HG03342 (cell line): ENCODE measurements around the gene COPS3.

Experiments
- ATAC-seq: cut with Tn5 transposase; IDR thresholded peaks from one replicate; pipeline ENCODE4 v1.9.1; 2021; ENCODE audit warnings: mild to moderate bottlenecking, moderate library complexity; ENCODE audit not compliant: unreplicated experiment

The COPS3 gene

DNA sequence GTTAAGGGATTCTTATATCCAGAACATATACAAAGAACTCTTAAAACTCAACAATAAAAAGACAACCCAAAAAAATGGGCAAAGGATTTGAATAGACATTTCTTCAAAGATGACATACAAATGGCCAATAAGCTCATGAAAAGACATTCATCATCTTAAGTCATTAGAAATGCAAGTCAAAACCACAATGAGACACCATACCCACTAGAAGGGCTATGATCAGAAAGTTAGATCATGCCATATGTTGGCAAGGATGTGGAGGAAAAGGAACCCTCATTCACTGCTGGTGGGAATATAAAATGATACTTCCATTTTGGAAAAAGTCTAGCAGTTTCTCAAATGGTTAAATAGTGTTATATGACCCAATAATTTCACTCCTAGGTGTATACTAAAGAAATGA, 84.3 kb downstream of the COPS3 start:
- no peak for ATAC-seq
